AG04449 (cell line): Measurements from ENCODE around the gene C2CD3.

Experiments
- CTCF ChIA-PET: fragments of 350-600 bp; formaldehyde crosslinking; extraction: SDS; loops from one replicate; lab custom pipeline; 2021; ENCODE audit warnings: antibody characterized with exemption; lab: Yijun Ruan, JAX
- POLR2A ChIA-PET: fragments of 400-600, 350-600 bp; formaldehyde crosslinking; extraction: SDS; loops from one replicate; lab custom pipeline; 2020; ENCODE audit warnings: antibody characterized with exemption, inconsistent platforms; lab: Yijun Ruan, JAX
- DNase-seq: peaks from one replicate; pipeline ENCODE4 v3.0.0-alpha.2; 2010; ENCODE audit warnings: low read depth, low spot score
- H3K4me3 ChIP-seq: 2 replicates; pipeline ENCODE4 v1.5.1; 2011; ENCODE audit warnings: low read depth, mild to moderate bottlenecking, control low read depth, low read length
- TF ChIP-seq, protein P1 (sequence below): IDR thresholded peaks from one replicate; pipeline ENCODE4 v1.5.1; 2011; ENCODE audit warnings: mild to moderate bottlenecking, moderate library complexity, low read length, control low read depth, inconsistent platforms; ENCODE audit not compliant: insufficient read depth; ENCODE audit errors: missing control alignments

C2CD3 gene

DNA sequence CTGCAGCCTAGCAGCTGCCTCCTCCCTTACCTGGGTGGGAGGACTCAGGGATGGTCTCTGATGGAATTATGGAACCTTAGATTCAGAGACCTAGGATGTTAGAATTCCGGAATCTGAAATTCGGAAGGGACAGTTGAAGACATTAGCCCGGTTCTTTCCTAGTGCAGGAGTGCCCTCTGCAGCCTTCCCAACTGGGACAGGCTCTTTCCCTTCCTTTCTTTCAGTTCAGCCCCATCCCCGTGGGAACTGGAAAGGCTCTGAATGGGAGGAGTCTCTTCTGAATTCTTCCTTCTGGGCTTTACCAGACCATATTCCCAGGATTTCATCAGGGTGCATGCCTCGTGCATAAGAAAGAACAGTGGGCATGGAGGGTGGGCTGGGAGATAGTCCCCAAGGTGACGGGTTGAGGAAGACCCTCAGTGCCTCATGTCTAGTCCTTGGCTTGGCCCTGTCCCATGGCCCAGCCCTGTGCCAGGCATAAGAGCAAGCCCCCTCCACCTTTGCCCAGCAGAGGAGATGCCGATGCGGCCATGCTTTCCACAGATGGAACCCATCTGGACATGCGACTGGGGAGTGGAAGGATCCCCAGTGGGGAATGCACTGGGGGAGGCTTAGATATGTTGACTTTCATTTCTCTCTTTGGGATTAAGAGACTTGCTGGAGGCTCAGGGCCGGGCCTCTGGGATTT, 205.6 kb downstream of the C2CD3 start:
- POLR2A ChIA-PET, result no interaction called here
- CTCF ChIA-PET, result interaction anchor here (0.6 to 9.1 kb wide), 21 partner anchors 10 to 485 kb away, joined by 3 to 105 read pairs (median 6); partner anchors contain the start of genes C2CD3, PPME1 and UCP2
- TF ChIP-seq, protein P1, sequence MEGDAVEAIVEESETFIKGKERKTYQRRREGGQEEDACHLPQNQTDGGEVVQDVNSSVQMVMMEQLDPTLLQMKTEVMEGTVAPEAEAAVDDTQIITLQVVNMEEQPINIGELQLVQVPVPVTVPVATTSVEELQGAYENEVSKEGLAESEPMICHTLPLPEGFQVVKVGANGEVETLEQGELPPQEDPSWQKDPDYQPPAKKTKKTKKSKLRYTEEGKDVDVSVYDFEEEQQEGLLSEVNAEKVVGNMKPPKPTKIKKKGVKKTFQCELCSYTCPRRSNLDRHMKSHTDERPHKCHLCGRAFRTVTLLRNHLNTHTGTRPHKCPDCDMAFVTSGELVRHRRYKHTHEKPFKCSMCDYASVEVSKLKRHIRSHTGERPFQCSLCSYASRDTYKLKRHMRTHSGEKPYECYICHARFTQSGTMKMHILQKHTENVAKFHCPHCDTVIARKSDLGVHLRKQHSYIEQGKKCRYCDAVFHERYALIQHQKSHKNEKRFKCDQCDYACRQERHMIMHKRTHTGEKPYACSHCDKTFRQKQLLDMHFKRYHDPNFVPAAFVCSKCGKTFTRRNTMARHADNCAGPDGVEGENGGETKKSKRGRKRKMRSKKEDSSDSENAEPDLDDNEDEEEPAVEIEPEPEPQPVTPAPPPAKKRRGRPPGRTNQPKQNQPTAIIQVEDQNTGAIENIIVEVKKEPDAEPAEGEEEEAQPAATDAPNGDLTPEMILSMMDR, result no peak
- H3K4me3 ChIP-seq, result peak overlapping the region; percentile 13
- no peak for DNase-seq

DNA sequence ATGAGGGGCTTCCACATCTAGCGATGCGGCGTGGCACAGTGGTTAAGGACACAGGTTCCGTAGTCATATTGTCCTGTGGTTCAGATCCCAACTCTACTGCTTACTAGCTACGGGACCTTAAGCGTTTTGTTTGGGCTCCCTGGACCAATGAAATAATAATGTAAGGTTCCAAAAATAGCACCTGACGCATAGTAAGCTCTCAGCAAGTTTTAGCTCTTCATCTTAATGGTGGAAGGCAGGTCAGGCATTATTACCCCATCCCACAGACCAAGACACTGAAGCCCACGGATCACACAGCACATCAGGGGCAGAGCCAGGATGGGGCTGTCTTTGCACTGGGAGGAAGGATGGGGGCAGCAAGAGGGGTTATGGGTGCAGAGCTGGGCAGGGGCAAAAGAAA, 206.9 kb downstream of the C2CD3 start:
- TF ChIP-seq, protein P1, result no peak
- ChIA-PET POLR2A (no interaction called here), CTCF (interaction anchor here (0.6 to 9.1 kb wide), 61 partner anchors 9 to 540 kb away, joined by 3 to 105 read pairs (median 4); partner anchors contain the start of genes C2CD3, PGM2L1, PPME1 and UCP2)
- no peak for DNase-seq
- H3K4me3 ChIP-seq, result no peak overlapping the region
